D721Med (cell line): ENCODE measurements around the gene AFF3.

Source experiments
- DNase-seq: peaks from one replicate; pipeline ENCODE4 v3.0.0; 2011; ENCODE audit warnings: low spot score; ENCODE audit not compliant: insufficient read length
- FAIRE-seq: peaks from 2 replicates; lab custom pipeline; 2011; peaks lifted over from hg19 to GRCh38; lab: Jason Lieb, UNC
- CTCF ChIP-seq: IDR thresholded peaks from 2 replicates; pipeline ENCODE4 v1.5.1; 2012; ENCODE audit warnings: mild to moderate bottlenecking, control low read depth; ENCODE audit not compliant: insufficient read depth; ENCODE audit errors: missing control alignments

The AFF3 gene

GRCh38 chr2:99880148-99880963, 262.0 kb downstream of the AFF3 start:
- DNase-seq (no peak), FAIRE-seq (no peak)

GRCh38 chr2:99879481-99879880, 262.9 kb downstream of the AFF3 start:
- DNase-seq, result no peak
- FAIRE-seq, result no peak

More at GRCh38 chr2:99880148-99880963, 262.0 kb downstream of the AFF3 start:
- TF ChIP-seq CTCF, result no peak

GRCh38 chr2:99878581-99879350, 263.6 kb downstream of the AFF3 start:
- FAIRE-seq (no peak), DNase-seq (no peak)
- TF ChIP-seq CTCF, result no peak

More at GRCh38 chr2:99879481-99879880, 262.9 kb downstream of the AFF3 start:
- no peak for TF ChIP-seq CTCF

- DNase-seq (no peak), FAIRE-seq (no peak)
- TF ChIP-seq CTCF, result no peak
Measured at GRCh38 chr2:99877963-99878362, 264.4 kb downstream of the AFF3 start.

GRCh38 chr2:99876956-99877355, 265.4 kb downstream of the AFF3 start:
- DNase-seq (no peak), FAIRE-seq (no peak)
- no peak for TF ChIP-seq CTCF

- no peak for DNase-seq
- TF ChIP-seq CTCF, result no peak
- no peak for FAIRE-seq
Measured at GRCh38 chr2:99875627-99876201, 266.7 kb downstream of the AFF3 start.
